Epithelial cell of prostate (primary cell): ENCODE measurements around the gene PKD1.
A peak's percentile ranks its signal among the peaks of the same experiment; 100 is the strongest.
"Not testable (repeated sequence)": the region's sequence is repeated elsewhere in the genome, so short reads cannot be mapped to it uniquely, and the experiment has no call there.

Source experiments
- DNase-seq: peaks from one replicate; pipeline ENCODE4 v3.0.0-alpha.2; 2011; ENCODE audit warnings: low read depth, low spot score
- H3K27ac ChIP-seq: fragments of 450-650 bp; 2 replicates; pipeline ENCODE4 v1.5.1; 2017; ENCODE audit warnings: mild to moderate bottlenecking

PKD1 gene

DNA sequence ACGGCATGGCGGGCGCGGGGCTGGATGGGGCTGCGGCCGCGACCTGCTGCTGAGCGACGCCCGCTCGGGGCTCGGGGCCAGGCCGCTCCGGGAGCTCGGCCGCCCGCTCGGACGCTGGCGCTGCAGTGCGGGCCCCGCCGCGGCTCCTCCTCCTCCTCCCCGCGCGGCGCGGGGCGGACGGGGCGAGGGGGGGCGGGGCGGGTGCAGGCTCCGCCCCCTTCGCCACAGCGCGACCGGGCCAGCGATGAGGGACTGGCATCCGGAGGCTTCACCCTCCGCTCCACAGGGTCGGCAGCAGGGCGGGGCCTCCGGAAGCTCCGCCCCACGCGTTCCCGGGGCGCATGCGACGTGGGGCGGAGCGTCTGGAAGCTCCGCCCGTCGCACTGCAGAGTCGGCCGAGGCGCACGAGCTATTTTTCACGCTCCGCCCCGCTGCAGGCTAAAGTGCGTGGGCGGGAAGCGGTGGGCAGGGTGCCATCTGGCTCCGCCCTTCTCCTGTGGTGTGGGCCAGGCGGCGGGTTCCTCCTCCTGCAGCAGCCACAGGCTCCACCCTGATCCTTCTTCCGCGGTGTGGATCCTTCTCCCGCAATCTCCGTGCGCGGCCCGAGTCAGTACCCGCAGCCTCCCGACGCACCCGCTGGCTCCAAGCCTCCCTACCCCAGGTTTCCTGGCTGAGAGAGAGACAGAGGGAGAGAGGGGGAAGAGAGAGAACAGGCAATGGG, at the start of gene PKD1:
Gene PKD1 (minus strand): TSS at position 129 of the 721 bp plus-strand sequence. CDS start 209 bp downstream, outside the sequence.
- DNase-seq, result not testable (repeated sequence)
- peak within 1 kb of the TSS; percentile 39 for H3K27ac ChIP-seq

DNA sequence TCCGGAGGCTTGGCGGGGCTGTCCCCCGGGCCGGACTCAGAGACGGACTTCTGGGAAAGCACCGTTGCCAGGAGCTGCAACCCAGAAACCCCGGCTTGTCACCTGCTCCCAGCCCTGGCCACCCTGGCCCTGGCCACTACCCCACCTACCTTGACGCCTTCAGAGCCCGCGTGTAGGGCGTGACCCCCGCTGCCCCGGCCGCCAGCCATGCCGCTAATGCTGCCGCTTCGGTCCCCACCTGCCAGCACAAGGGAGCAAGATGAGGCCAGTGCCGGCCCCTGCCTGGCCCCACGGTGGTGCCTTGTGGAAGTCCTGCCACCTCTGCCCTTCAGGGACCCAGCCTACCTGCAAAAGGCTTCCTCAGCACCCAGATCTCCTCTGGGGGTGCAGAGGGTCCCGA, 49.3 kb upstream of the PKD1 start:
- H3K27ac ChIP-seq, result no peak overlapping the region
- DNase-seq, result no peak

- DNase-seq, result no peak
- H3K27ac ChIP-seq, result no peak overlapping the region
Measured at GRCh38 chr16:2184346-2184745, 48.6 kb upstream of the PKD1 start.

DNA sequence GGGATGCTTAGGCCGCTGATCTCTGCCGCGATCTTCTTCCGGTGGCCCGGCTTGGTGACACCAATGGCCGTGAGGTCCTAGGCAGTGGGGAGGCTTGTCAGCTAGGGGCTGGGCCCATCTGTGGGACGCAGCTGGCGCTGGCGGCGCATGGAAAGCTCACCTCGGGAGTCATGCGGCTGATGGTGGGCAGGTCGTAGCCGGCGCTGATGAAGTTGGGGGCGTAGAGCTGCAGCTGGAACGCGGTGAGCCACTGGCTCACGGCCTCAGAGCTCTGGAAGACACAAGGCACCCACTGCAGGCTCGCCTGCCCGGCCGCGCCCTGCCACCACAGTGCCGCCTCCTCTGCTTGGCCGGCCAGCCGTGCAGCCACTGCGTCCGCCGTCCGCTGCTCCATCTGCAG, 48.0 kb upstream of the PKD1 start:
- H3K27ac ChIP-seq, result no peak overlapping the region
- DNase-seq, result no peak

- DNase-seq, result no peak
- H3K27ac ChIP-seq, result no peak overlapping the region
Measured at GRCh38 chr16:2181952-2182351, 46.3 kb upstream of the PKD1 start.

DNA sequence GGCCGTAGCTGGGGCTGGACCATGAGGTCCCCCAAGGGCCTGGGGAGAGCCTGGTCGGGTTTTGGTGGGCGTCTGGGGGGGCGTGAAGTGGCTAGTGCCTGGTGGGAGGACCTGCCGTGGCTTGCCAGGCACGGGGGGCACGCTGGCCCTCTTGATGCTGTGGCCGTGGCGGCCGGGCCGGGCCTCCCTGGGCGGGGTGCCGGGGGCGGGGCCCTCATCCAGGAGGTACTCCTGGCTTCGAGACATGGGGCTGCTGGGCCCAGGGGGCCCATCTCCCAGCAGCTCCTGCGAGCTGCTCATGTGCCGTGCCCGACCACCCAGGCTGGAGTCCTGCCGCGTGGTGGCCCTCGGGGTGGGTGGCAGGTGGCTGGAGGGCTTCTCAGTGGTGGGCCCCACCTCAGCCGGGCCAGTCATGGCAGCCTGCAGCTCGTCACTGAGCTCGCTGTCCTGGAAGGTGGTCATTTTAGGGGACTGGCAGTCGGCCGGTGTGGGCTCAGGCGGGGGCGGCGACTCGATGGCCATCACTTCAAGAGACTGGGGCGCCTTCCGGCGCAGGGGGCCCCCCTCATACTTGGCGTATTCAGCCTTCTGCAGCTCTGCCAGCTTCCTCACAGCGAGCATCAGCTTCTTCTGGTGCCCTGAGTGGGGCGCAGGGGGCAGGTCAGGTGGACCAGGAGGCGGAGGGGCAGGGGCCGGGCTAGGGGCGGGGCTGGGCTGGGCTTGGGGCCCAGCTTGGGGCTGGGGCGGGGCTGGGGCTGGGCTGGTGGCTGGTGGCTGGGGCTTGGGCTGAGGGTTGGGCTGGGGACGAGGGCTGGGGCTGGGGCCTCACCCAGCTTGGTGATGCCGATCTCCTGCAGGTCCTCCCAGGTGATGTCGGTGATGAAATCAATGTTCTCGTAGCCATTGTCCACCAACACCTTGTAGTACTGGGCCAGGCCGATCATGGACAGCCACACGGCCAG, 45.5 kb upstream of the PKD1 start:
- no peak overlapping the region for H3K27ac ChIP-seq
- no peak for DNase-seq

DNA sequence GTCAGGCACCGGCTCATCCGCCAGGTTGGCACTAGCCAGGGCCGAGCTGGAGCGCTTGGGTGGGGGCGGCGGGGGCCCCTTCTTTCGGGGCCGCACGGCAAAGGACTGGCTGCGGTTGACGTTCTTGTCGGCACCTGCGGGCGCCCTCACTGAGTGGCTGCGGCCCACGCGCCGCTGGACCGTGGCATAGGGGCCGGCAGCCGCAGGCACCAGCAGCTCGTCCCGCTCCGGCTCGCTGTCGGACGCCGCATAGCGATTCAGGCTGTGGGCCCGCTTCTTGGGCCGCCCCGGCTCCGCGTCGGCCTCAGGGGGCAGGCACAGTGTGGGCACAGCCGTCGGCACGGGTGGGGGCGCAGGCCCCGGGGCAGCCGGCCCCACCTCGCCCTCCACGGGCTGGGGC, 44.8 kb upstream of the PKD1 start:
- no peak overlapping the region for H3K27ac ChIP-seq
- DNase-seq, result no peak

GRCh38 chr16:2179576-2179975, 43.9 kb upstream of the PKD1 start:
- DNase-seq, result no peak
- H3K27ac ChIP-seq, result no peak overlapping the region

DNA sequence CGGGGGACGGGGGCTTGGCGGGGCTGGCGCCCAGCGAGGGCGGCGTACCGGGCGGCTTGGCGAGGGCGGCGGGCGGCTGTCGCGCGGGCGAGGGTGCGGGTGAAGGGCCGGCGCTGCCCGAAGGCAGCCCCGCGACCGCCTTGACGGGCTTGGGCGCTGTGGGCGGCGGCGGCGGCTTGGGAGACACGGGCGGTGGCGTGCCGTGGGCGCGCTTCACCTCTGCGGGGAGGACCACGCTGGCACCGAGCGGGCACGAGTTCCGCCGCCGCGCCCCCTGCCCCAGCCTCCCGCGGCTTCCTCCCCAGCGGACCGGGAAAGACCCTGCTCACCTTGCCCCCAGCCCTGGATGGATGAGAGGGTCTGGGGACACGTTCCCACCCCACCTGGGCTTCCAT, 43.4 kb upstream of the PKD1 start:
- DNase-seq, result no peak
- H3K27ac ChIP-seq, result no peak overlapping the region

DNA sequence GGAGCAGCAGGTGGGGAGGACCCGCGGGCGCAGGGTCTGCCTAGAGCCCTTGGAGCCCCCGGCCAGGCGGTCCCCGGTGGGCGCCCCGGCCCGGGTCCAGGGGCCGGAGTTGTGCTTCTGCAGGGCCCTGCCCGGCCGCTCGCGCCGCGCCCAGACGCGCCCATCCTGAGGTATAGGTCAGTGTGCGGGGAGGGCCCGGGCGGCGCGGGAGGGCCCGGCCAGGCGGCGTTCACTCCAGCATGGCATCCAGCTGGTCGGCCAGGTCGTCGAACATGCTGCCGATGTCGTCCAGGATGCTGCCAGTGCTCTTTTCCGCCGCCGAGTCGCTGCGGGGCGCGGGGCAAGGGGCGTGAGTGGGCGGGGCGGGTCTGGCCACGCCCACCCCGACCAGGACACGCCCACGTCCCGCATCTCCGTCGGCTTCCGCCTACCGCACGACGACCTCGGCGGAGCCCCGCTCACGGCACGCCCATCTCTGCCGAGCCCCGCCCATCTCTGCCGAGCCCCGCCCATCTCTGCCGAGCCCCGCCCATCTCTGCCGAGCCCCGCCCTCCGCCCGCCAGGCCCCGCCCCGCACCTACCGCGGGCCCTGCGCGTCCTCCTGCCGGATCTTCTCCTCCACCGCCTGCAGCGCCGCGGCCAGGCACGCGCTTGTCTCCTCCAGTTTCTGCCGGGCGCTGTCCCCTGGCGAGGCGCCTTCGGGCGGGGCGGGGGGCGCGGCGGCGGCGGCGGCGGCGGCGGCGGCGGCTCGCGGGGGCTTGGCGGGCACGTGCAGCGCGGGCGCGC, 42.8 kb upstream of the PKD1 start:
- DNase-seq, result no peak
- no peak overlapping the region for H3K27ac ChIP-seq

GRCh38 chr16:2177561-2177960, 41.9 kb upstream of the PKD1 start:
- H3K27ac ChIP-seq, result no peak overlapping the region
- DNase-seq, result no peak

GRCh38 chr16:2177101-2177500, 41.4 kb upstream of the PKD1 start:
- DNase-seq, result no peak

DNA sequence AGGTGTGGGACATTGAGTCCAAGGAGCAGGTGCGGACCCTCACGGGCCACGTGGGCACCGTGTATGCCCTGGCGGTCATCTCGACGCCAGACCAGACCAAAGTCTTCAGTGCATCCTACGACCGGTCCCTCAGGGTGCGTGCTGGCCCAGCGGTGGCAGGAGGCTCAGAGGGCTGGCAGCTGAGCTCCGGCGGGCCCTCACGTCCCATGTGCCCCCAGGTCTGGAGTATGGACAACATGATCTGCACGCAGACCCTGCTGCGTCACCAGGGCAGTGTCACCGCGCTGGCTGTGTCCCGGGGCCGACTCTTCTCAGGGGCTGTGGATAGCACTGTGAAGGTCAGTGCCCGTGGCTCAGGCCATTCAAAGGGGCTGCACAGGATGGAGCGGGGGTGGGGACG, 40.3 kb upstream of the PKD1 start:
- no peak for DNase-seq
- H3K27ac ChIP-seq, result no peak overlapping the region

More at GRCh38 chr16:2177101-2177500, 41.4 kb upstream of the PKD1 start:
- H3K27ac ChIP-seq, result no peak overlapping the region

- DNase-seq, result no peak
- H3K27ac ChIP-seq, result no peak overlapping the region
Measured at GRCh38 chr16:2175454-2175853, 39.8 kb upstream of the PKD1 start.

DNA sequence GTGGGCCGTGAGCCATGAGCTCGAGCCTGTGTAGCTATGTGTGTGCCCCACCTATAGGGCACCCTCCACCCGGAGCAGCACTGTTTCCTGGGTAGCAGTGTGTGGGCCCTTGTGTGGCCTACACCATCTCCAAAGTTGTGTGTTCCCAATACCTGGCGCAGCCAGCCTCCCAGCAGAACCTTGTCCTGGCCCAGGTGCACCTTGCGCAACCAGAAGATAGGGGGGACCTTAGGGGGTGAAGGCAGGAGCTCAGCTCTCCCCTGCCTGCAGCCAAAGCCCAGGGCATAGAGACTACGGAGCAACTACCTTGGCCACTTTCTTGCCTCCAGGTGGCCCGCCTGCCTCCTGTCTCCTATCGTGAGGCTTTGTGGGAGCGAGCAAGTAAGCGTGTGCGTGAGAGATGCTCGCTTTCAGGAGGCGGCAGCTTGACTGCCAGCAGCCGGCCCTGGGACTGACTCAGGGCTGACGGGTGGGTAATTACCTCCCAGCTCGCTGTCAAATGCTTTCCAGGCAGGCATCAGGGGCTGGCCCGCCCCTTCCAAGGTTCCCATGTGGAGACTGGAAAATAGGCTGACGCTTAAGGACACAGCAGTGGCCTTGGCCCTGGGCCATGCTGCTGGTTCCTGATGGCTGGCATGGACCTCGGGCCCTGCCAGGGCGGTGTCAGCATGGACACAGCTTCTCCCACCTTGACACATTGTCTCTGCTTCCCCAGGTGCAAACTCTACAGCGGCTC, 38.9 kb upstream of the PKD1 start:
- no peak for DNase-seq
- no peak overlapping the region for H3K27ac ChIP-seq

- no peak for DNase-seq
- H3K27ac ChIP-seq, result no peak overlapping the region
Measured at GRCh38 chr16:2173916-2174315, 38.2 kb upstream of the PKD1 start.

DNA sequence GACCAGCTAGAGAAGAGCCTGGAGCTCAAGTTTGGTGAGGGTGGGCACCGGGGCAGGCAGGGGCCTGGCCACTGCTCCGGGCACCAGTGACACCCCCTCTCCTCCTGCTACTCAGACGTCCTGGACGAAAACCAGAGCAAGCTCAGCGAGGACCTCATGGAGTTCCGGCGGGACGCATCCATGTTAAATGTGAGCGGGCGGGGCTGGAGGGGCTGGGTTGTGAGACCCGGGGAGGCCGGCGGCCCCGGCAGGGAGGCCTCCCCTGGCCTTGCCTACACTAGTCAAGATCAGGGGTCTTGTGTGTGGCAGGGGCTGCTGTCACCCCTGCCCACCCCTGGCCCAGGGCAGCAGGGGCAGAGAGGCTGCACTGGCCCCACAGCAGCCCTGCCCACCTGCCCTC, 37.7 kb upstream of the PKD1 start:
- H3K27ac ChIP-seq, result no peak overlapping the region
- DNase-seq, result no peak

- DNase-seq, result no peak
- no peak overlapping the region for H3K27ac ChIP-seq
Measured at GRCh38 chr16:2172688-2173335, 37.1 kb upstream of the PKD1 start.

DNA sequence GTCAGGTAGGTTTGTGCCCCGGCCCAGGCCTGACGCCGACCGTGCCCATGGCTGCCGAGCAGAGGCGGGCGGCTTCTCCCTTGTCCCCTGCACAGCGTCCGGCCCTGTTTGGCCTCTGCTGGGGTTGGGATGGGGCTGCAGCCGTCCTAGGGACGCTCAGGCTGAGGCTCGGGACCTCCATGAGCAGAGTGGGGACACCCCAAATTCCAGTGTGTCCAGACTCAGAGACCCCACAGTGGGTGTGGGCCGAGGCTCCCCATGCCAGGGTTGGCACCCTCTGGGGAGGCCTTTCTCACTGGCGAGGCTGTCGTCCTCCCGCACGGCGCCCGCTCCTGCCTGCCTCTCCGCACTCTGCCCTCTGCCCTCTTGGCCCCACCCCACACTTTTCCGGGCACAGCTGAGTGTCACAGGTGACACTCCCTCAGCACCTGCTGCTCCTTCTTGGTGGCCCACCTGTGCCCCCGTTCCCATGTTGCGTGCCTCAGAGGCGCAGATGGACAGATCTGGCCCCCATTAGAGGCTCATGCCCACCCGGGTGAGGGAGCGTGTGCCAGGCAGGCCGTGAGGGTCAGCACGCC, 36.0 kb upstream of the PKD1 start:
- H3K27ac ChIP-seq, result no peak overlapping the region

More for the DNA sequence above, 36.0 kb upstream of the PKD1 start:
- no peak for DNase-seq
